NCI-H2171 (cell line): ENCODE results near the gene TYK2.
"Not testable (repeated sequence)": the region's sequence is repeated elsewhere in the genome, so short reads cannot be mapped to it uniquely, and the experiment has no call there.

ENCODE experiments used
- DNase-seq: peaks from one replicate; lab custom pipeline; 2025; lab: John Stamatoyannopoulos, UW

TYK2 gene

DNA sequence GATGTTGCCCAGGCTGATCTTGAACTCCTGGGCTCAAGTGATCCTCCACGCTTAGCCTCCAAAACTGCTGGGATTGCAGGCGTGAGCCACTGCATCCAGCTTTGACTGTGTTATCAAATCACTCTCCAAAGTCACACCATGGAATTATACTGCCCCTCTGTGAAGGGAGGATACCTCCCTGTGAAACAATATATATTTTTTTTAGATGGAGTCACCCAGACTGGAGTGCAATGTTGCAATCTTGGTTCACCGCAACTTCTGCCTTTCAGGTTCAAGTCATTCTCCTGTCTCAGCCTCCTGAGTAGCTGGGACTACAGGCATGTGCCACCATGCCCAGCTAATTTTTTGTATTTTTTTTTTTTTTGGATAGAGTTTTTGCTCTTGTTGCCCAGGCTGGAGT, 7.7 kb downstream of the TYK2 start:
- DNase-seq, result no peak

DNA sequence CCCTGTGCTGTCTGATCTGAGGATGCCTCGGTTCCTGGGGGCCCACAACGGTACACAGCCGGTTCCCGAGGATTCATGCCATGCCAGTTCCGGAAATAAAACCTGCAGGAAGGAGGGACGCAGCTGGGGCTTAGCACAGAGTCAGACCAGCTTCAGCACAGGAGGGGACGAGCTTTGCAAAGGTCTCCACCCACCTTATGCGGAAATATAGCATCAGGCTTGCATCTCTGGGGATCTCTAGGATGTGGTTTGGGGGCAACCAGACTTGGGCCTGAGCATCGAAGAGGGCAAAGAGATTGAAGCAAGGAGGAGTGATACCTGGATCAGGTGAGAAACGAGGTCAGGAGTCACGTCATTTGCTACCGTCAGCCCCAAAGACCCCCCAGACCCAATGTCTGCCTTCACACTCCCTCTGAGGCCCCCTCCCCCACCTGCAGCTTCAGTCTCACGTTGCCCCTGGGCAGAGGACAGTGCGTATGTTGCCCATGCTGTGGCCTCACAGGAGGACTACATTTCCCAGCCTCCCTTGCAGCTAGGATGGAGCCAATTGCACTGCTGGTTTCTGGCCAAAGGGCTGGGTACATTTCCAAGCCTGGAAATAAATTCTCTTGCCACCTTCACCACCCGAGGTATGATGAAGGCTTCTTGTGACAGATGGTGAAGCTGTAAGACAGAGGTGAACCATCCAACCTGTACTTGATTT, 12.1 kb downstream of the TYK2 start:
- no peak for DNase-seq

DNA sequence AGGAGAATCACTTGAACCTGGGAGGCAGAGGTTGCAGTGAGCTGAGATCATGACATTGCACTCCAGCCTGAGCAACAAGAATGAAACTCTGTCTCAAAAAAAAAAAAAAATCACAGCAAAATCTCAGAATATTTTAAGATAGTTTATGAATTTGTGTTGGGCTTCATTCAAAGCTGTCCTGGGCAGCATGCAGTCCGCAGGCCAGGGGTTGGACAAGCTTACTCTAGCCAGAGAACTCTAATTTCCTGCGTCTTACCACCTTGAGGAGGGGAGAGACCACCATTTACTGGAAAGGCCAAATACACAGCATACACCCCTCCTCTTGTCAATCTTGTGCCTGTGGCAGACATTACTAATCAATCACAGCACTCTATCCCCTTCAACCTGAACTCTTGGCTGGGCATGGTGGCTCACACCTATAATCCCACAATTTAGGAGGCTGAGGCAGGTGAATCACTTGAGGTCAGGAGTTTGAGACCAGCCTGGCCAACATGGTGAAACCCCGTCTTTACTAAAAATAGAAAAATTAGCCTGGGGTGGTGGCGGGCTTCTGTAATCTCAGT, 13.3 kb downstream of the TYK2 start:
- not testable (repeated sequence) for DNase-seq

DNA sequence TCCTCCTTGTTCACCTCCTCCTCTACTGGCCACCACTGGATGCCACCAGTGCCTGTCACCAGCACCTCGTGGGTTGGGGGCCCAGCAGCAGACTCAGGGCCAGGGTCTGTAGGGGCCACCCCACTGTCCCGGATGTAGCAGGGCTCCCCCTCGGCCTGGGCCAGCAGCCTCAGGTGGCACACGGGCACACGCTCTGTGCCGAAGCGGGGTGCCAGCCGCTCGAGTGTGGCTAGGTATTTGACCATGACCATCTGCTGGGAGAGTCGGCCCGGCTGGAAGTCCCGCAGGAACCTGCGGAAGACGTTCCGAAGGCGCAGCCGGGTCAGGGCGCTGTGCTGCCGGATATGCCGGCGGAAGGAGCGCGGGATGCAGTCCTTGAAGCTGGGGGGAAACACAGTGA, 14.9 kb downstream of the TYK2 start:
- DNase-seq, result no peak

DNA sequence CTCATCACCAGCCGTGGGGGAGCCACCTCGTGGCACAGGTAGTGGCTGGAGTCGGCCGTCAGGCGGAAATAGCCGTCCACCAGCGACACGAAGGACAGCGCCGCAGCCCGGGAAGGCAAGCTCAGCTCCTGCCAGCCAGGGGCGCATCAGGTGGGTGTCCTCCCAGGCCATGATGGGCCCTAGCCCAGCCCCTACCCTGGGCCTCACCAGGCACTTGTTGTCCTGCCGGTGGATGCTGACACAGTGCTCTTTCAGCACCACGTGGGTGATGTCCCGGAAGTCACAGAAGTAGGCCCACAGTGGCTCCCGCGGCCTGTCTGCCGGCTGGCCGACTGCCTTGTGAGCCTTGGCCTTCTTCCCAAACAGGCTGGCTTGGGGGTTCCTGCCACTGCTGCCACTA, 15.7 kb downstream of the TYK2 start:
- no peak for DNase-seq

DNA sequence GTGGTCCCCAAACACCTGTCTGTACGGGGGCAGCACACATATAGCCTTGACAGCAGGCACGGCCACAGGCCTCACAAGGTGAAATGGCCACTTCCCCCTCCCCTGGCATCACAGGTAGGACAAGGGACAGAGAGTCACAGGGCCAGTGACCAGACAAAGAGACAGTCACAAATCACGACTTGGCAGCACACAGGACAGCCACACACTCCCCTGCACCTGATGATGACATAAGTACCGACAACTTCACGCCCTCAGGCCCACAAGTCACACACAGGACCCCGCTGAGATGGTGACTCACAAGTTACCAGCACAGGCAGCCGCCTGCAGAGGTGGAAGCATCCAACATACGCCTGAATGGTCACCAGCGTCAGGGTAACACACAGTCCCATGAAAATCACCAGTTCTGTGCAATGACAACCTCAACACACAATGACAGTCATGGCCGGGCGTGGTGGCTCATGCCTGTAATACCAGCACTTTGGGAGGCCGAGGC, 16.5 kb downstream of the TYK2 start:
- no peak for DNase-seq

DNA sequence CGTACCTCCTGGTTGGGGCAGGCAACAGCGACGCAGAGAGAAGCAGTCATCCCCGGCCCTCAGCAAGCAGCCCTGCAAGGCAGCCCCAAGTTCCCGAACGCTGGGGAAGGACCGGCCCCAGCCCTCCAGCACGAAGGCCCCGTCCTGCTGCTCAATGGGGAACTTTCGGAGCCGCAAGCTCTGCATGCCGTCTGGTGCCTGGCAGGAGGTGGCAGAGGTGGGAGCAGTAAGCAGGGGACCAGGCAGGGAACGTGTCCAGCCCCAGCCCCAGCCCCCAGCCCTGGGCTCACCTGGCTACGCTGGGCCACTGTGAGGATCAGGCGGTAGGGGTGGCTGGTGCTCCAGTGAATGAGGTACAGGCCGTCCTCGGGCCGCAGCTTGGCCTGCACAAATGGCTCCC, 18.1 kb downstream of the TYK2 start:
- no peak for DNase-seq

DNA sequence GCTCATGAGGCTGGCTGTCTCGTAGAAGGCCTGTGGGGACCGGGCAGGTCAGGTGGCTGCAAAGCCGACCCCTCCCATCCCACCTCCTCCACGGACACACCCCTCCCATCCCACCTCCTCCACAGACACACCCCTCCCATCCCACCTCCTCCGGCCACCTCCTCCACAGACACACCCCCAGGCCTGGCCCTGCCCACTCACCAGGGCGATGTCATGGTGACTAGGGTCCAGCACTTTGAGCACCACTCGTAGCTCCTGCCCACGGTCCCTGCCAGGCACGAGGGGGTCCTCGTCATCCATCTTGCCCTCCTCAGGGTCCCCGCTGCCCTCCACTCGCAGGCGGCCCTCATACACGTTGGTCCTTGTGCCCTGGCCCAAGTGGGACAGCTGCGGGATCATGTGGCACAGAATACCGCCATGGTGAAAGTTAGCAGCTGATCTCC, 18.8 kb downstream of the TYK2 start:
- no peak for DNase-seq

DNA sequence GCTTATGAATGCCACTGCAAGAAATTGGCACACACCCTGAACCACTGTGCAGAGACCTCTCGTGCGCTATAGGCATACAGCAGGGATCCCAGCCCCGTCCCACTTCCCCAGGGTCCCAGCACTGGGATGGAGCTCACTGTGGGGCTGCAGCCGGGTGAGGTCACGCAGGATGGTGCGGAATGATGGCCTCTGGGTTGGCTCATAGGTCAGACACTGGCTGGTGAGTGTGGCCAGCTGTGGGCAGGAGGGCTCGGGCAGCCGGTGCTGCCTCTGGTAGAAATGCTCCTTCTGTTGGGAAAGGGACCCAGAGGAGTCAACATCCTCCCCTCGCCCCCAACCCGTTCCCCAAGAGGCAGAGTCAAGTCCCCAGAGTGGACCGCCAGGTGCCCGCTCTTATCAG, 23.9 kb downstream of the TYK2 start:
- no peak for DNase-seq

DNA sequence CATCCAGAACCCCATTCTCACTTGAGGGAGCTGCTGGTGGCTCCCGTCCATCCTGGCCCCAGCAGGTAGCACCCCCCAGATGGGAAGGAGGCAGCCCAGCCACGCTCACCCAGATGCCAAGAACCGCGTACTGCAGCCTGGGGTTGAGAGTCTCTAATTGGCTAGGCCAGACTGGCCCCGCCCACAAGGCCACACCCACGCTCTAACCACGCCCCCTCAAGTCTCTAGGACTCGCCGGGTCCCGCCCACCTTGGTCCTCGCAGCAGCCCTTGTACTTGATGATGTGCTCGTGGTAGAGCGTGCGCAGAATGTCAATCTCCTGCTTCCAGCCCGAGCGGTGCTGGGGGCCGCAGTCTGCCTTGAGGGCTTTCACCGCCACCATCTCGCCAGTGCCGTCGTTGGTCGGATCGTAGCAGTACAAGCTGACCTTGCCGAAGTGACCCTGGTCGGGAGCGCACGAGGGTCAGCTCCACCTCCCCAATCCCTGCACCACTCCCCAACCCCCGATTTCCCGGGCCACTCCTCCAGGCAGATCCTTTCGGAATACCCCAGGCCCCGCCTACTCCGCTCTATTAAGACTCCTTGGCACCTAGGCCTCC, 26.5 kb downstream of the TYK2 start:
- DNase-seq, result peak; percentile 85

DNA sequence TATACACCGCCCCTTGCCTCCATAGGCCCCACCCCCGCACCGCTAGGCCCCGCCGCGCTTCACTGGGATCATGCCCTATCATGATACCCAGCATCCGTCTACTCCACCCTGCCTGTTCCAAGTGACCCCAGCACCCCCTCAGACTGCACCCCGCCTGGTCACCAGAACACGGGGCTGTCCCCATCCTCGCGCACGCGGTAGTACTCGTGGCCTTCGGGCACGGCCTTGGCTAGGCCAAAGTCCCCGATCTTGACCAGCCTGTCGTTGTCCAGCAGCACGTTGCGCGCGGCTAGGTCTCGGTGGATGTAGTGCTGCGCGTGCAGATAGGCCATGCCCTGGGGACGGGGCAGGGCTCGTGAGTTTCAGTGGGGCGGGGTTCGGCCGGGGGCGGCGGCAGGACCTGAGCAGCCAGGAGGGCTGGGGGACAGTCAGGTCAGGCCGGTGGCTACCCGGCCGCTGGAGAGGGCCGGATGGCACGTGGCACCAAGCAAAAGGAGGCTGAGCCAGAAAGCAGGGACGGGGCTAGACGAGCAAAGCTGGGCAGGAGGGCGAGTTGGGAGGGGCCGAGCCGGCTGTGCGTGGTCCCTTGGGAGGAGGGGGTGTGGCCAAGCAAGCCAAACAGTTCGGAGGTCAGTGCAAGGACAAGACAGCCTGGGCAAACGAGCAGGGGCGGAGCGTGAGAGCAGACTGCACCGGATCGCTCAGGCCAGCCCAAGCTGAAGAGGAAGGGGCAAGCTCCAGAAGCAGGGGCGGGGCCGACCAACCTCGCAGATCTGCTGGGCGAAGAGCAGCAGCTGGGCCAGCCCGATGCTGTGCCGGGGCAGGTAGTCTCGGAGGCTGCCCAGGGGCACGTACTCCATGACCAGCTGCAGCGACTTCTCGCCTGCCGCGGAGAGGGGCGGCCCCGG, 27.4 kb downstream of the TYK2 start:
- DNase-seq, result peak; percentile 78

DNA sequence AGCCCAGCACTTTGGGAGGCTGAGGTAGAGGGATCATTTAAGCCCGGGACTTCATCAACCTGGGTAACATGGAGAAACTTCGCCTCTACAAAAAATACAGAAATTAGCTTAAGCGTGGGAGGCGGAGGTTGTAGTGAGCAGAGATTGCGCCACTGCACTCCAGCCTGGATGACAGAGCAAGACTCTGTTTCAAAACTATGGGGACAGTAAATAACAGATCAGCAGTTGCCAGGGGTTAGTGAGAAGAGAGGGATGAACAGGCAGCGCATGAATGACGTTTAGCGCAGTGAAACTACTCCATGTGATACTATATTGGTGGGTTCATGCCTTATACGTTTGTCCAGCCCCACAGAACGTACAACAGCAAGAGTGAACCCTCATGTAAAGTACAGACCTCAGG, 33.9 kb downstream of the TYK2 start:
- no peak for DNase-seq

DNA sequence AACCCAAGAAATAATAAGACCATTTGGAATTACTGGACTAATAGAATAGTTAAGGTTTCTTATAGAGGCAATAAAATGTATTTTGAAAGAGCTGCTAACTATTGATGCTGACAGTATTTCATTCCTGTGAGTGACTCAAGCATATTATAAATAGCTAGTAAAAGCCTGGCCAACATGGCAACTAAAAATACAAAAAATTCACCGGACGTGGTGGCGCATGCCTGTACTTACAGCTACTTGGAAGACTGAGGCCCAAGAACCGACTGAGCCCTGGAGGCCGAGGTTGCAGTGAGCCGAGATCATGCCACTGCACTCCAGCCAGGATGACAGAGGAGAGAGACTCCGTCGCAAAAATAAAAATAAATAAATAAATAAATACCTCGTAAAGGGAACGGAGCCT, 35.6 kb downstream of the TYK2 start:
- no peak for DNase-seq

DNA sequence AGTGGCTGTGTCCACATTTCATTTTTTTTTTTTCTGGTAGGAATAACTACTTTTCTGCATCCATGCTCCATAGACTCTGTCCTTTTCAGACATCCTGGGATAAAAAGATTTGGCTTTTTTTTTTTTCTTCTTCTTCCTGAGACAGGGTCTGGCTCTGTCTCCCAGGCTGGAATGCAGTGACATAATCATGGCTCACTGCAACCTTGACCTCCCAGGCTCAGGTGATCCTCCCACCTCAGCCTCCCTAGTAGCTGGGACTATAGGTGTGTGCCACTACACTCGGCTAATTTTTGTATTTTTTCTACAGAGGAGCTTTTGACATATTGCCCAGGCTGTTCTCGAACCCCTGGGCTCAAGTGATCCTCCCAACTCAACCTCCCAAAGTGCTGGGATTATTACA, 36.9 kb downstream of the TYK2 start:
- no peak for DNase-seq

DNA sequence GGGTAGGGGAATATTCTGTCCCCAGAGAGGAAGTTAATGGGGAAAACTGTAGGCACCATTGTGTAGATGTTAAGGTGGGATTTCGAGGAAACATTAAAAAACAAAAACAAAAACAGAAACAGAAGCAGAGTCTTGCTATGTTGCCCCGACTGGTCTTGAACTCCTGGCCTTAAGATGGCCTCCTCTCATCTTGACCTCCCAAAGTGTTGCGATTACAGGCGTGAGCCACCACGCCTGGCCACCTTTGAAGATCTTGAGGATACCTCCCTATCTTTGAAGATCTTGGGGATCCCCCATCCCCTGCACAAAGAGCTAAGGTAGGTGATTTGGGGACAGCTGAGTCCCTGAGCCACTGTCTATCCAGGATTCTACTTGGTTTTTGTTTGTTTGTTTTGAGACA, 40.4 kb downstream of the TYK2 start:
- DNase-seq, result no peak

DNA sequence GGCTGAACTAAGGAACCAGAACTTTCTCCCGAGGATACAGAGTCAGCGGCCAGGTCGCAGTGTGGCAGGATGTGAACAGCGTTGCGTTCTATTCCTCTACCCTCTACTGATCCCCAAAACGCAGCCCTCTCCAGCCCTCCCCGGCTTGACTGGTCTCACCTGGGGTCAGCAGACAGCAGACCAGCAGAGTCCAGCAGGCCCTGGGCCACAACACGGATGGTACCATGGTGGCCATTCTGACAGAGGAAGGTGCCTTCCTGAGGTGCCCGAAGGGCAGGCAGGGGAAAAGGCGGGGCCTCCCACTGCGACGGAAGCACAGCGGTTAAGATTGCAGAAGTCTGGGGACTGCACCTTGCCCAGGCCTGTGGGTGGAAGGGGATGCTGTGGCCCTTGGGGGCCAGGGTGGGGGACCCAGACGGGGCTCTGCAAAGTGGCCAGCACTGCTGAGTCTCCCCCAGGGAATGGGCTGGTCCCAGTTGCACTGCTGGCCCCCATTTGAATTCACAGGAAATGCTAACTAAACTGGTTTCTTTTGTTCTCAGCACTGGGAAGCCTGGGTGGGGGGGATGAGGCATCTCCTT, 40.9 kb downstream of the TYK2 start, which contains the start of gene ICAM3:
Gene ICAM3 (minus strand): TSS at position 245 of the 581 bp plus-strand sequence. CDS start 10 bp downstream, at position 235.
- no peak for DNase-seq

DNA sequence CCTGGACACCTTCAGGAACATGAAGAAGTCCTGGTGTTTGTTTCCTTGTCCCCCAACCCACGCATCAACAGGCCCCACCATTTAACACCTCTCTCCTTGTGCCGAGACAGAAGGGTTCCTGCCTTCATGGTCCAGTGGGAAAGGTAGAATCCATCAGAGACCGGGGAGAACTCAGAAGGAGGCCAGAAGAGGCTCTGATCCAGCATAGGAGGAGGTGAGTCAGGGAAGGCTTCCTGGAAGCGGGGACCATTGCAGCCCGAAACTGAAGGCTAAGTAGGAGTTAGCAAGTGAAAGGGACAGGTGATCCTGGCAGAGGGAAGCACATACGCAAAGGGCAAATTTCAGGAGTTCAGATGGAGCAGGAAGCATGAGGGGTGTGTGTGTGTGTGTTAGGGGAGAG, 41.4 kb downstream of the TYK2 start:
- DNase-seq, result no peak

DNA sequence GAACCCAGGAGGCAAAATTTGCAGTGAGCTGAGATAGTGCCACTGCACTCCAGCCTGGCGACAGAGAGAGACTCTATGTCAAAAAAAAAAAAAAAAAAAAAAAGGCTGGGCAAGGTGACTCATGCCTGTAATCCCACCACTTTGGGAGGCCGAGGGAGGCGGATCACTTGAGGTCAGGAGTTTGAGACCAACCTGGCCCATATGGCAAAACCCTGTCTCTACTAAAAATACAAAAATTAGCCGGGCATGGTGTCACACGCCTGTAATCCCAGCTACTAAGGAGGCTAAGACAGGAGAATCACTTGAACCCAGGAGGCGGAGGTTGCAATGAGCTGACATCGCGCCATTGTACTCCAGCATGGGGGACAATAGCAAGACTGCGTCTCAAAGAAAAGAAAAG, 43.6 kb downstream of the TYK2 start:
- DNase-seq, result not testable (repeated sequence)

DNA sequence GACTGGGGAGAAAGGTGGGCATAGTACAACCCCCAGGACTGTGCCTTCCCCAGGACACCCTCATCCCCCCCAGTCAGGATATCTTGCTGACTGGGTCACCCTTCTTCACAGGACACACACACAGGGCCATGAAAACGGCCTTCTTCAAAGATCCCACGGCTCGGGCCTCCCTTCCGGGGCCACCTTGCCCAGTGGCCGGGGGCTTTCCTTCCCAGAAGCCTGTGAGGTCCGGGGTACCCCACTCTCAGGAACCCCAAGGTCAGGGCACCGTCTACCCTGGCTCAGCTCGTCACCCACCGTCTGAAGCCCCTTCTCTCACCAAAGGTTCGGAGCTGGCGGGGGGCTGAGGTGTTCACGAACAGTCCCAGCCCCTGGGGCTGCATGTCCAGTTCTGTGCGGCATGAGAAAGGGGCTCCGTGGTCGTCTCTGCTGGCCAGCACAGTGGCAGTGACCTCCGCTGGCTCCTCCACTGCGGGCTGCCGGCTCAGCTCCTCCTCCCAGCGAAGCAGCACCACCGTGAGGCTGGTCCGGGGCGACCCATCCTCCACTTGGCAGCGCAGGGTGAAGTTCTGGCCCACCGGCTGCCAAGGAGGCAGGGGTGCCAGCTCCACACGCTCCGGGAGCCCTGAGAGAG, 44.9 kb downstream of the TYK2 start:
- no peak for DNase-seq

DNA sequence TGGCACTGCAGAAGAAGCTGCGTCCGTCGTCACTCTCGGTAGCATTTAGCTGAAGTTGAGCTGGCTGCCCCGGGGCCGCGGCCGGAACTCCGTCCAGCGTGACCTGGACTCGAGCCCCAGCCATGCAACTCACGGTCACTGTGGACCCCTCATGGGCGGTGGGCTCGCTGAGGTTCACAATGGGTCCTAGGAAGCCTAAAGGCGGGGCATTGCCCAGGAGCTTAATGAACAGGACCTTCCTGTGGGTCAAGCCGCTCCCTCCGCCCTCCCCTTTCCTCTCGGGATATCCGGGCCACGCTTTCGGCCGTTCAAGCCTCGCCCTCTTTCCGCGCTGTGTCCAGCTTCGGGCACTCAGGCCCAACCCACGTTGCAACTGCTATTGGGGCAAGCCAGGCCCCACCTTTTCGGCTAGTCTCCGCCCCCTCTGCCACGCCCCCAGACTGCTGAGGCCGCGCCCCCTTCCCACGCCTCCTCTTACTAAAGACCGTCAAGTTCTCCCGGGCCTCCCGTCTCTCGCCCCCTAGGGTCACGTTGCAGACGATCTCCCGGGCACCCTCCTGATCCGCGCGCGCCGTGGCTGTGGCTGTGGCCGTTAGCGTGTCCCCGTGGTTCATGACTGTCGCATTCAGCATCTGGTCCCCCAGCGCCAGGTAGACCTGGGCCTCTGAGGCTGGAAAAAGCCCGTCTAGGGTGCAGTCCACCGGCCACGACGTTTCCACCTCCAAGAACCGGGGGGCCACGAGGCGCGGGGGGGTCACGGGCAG, 45.6 kb downstream of the TYK2 start:
- peak; percentile 70 for DNase-seq
